MM.1S (cell line): ENCODE data around the gene CCDC178.

Source experiments
- DNase-seq: peaks from one replicate; pipeline ENCODE4 v3.0.0-alpha.2; 2015
- H2AFZ ChIP-seq: fragments of 300-600 bp; sonication (generic); 2 replicates; pipeline ENCODE4 v1.6.0; 2016; ENCODE audit warnings: antibody characterized with exemption, low read length
- H3F3A ChIP-seq: fragments of 300-600 bp; sonication (generic); 2 replicates; pipeline ENCODE4 v1.6.1; 2016; ENCODE audit warnings: mild to moderate bottlenecking, antibody characterized with exemption, low read length, moderate library complexity, mixed read lengths; ENCODE audit not compliant: insufficient read depth
- H3K27ac ChIP-seq: fragments of 300-600 bp; sonication (generic); 2 replicates; pipeline ENCODE4 v1.5.1; 2016; ENCODE audit warnings: mild to moderate bottlenecking, low read length
- H3K27me3 ChIP-seq: fragments of 300-600 bp; sonication (generic); replicated peaks from 2 replicates; pipeline ENCODE4 v1.6.0; 2016; ENCODE audit warnings: low read length; ENCODE audit not compliant: insufficient read depth
- H3K36me3 ChIP-seq: fragments of 300-600 bp; sonication (generic); replicated peaks from 2 replicates; pipeline ENCODE4 v1.6.1; 2016; ENCODE audit warnings: mild to moderate bottlenecking, low read length, mixed read lengths; ENCODE audit not compliant: insufficient read depth
- H3K4me1 ChIP-seq: fragments of 300-600 bp; sonication (generic); 2 replicates; pipeline ENCODE4 v1.6.1; 2016; ENCODE audit warnings: low read length, mixed read lengths
- H3K4me2 ChIP-seq: fragments of 300-600 bp; sonication (generic); 2 replicates; pipeline ENCODE4 v1.6.0; 2016; ENCODE audit warnings: low read depth, low read length
- H3K4me3 ChIP-seq: fragments of 300-600 bp; sonication (generic); 2 replicates; pipeline ENCODE4 v1.5.1; 2016; ENCODE audit warnings: low read length, mixed read lengths
- H3K79me2 ChIP-seq: fragments of 300-600 bp; sonication (generic); 2 replicates; pipeline ENCODE4 v1.6.1; 2016; ENCODE audit warnings: mixed run types, low read length, mixed read lengths
- H3K9ac ChIP-seq: fragments of 300-600 bp; sonication (generic); 2 replicates; pipeline ENCODE4 v1.6.1; 2016; ENCODE audit warnings: low read length, mixed read lengths
- H3K9me2 ChIP-seq: fragments of 300-600 bp; sonication (generic); replicated peaks from 2 replicates; pipeline ENCODE4 v1.6.1; 2016; ENCODE audit warnings: mild to moderate bottlenecking, low read length, mixed read lengths; ENCODE audit not compliant: insufficient read depth
- H3K9me3 ChIP-seq: fragments of 300-600 bp; sonication (generic); replicated peaks from 2 replicates; pipeline ENCODE4 v1.6.1; 2016; ENCODE audit warnings: mild to moderate bottlenecking, low read length, mixed read lengths; ENCODE audit not compliant: insufficient read depth
- H4K20me1 ChIP-seq: fragments of 300-600 bp; sonication (generic); 2 replicates; pipeline ENCODE4 v1.6.1; 2016; ENCODE audit warnings: mild to moderate bottlenecking, low read length, moderate library complexity, mixed read lengths; ENCODE audit not compliant: insufficient read depth
- CTCF ChIP-seq: fragments of 300-600 bp; sonication (generic); IDR thresholded peaks from 2 replicates; pipeline ENCODE4 v1.5.1; 2016; ENCODE audit warnings: antibody characterized with exemption, low read length, mixed read lengths
- EZH2 ChIP-seq: fragments of 300-600 bp; sonication (generic); optimal IDR thresholded peaks from 2 replicates; pipeline ENCODE3; 2017; ENCODE audit warnings: low read depth, mild to moderate bottlenecking, antibody characterized with exemption, low read length, mixed read lengths
- EZH2phosphoT487 ChIP-seq: fragments of 300-600 bp; sonication (generic); IDR thresholded peaks from 2 replicates; pipeline ENCODE4 v1.6.1; 2018; ENCODE audit warnings: antibody characterized with exemption, low read length

CCDC178 gene

GRCh38 chr18:32906506-32907310, 533.8 kb downstream of the CCDC178 start:
- Histone ChIP-seq H3K9ac (no peak overlapping the region), H3K4me1 (no peaks in the 10 kb centered on the region), H3K4me3 (no peak overlapping the region), H3K27me3 (no peaks in the 10 kb centered on the region), H3K9me3 (no peaks in the 10 kb centered on the region), H3K79me2 (no peaks in the 10 kb centered on the region), H3F3A (no peaks in the 10 kb centered on the region), H3K36me3 (no peaks in the 10 kb centered on the region), H3K4me2 (no peak overlapping the region), H4K20me1 (no peaks in the 10 kb centered on the region), H2AFZ (no peak overlapping the region), H3K27ac (no peak overlapping the region), H3K9me2 (no peaks in the 10 kb centered on the region)
- TF ChIP-seq EZH2phosphoT487 = no peak
- TF ChIP-seq EZH2 = no peak
- no peak for TF ChIP-seq CTCF
- DNase-seq = no peak

DNA sequence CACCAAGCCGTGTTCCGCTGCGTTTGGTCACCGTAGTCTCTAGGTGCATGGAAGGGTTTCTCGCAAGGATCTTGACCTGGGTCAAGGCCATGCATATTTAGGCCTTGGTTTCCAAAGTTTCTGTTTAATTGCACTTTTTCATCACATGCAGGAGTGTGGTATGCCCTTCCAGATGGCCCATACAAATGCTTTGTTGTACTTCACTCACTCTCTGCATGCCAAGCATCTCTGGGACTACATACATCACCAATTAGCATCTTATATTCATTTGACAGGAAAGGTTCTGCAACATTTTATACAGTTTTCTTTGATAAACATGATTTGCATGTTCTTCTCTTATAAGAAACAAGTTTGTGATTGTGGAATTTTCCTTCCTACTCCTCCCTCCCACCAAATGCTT, 534.9 kb downstream of the CCDC178 start:
- Histone ChIP-seq H3K79me2 (no peaks in the 10 kb centered on the region), H3K4me2 (no peak overlapping the region), H3F3A (no peaks in the 10 kb centered on the region), H3K4me3 (no peak overlapping the region), H4K20me1 (no peaks in the 10 kb centered on the region), H3K4me1 (no peaks in the 10 kb centered on the region), H3K27me3 (no peaks in the 10 kb centered on the region), H3K9me3 (no peaks in the 10 kb centered on the region), H3K36me3 (no peaks in the 10 kb centered on the region), H3K27ac (no peak overlapping the region), H3K9me2 (no peaks in the 10 kb centered on the region), H3K9ac (no peak overlapping the region), H2AFZ (no peak overlapping the region)
- TF ChIP-seq CTCF (no peak), EZH2phosphoT487 (no peak), EZH2 (no peak)
- DNase-seq = no peak

DNA sequence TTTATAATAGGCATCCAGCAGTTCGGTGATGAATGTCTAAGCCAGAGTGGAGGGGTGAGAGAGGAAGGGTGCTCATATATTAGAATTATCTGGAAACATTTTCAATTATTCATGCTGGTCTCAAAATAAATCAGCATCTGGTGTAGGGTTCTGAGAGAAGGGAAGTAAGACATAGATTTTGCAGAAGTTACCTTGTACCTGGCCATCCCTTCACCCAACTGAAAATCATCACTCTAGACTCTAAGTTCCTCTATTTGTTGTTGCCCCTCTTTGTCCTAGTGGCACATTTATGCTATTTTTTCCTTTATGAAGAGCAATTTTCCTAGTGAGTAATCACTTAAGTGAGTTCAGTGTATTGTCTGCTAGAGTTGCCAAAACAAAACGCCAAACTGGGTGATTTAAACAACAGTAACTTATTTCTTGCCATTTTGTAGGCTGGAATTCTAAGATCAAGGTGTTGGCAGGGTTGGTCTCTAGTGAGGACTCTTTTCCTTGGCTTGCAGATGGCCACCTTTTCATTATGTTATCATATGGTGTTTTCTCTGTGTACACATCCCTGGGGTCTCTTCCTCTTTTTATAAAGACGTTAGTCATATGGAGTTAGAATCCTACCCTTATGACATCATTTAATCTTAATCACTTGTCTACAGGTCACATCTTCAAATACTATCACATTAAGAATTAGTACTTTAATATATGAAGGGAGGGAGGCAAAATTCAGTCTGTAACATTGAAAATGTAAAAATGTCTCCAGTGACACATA, 537.8 kb downstream of the CCDC178 start:
- Histone ChIP-seq H3K4me1 (no peaks in the 10 kb centered on the region), H3K4me3 (no peak overlapping the region), H3K9ac (no peak overlapping the region), H3K4me2 (no peak overlapping the region), H3F3A (no peaks in the 10 kb centered on the region), H3K79me2 (no peaks in the 10 kb centered on the region), H4K20me1 (no peaks in the 10 kb centered on the region), H3K27ac (no peak overlapping the region), H3K9me3 (no peaks in the 10 kb centered on the region), H3K27me3 (no peaks in the 10 kb centered on the region), H3K36me3 (no peaks in the 10 kb centered on the region), H2AFZ (no peak overlapping the region), H3K9me2 (no peaks in the 10 kb centered on the region)
- no peak for DNase-seq
- no peak for TF ChIP-seq EZH2phosphoT487
- TF ChIP-seq CTCF = no peak
- TF ChIP-seq EZH2 = no peak
